Activated CD8-positive, alpha-beta memory T cell treated with anti-CD3 and anti-CD28 coated beads, Interleukin-2, amount 50 U/mL, for 24 hours (primary cell): Measurements from ENCODE around the gene DPH5.
A peak's percentile ranks its signal among the peaks of the same experiment; 100 is the strongest.
"Not testable (repeated sequence)": the region's sequence is repeated elsewhere in the genome, so short reads cannot be mapped to it uniquely, and the experiment has no call there.

ENCODE experiments used
- DNase-seq: peaks from one replicate; pipeline ENCODE4 v3.0.0-alpha.2; 2020; ENCODE audit errors: extremely low read depth

The DPH5 gene, protein sequence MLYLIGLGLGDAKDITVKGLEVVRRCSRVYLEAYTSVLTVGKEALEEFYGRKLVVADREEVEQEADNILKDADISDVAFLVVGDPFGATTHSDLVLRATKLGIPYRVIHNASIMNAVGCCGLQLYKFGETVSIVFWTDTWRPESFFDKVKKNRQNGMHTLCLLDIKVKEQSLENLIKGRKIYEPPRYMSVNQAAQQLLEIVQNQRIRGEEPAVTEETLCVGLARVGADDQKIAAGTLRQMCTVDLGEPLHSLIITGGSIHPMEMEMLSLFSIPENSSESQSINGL

DNA sequence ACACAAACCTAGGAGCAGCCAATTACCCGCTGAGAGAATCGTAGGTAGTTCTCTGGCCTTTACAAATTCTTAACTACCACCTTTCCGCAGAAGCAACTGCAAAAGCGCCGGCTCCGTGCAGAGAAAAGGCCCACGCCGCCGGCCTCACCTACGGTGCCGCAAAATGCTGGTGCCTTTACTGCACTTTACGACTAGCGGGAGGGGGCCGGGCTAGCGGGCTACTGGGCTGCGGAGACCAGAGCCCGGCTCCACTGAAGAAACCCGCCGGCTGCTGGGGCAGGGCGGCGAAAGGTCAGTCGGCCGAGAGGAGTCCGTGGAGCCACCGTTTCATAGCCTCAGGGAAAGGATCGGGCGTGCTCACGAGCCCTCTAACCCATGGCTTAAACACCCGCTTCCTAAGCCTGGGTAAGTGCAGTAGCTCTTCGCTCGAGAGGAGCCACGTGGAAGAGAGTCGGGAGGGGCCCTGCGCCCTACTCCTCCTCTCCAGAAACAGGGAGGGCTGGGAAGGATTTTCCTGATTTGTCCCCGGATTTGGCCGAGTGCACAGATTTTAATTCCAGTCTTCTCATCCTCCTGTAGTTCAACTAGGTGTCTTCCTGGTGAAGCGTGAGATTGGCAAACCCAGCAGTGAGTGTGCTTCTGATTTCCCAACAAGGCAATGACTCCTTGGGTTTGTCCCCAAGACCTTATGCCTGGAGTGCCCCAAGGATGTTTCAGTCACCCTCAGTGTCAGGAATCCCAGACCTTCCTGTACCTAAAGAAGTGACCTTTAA is at the start of gene DPH5:
DPH5 (minus strand) TSS at position 128 of the 773 bp plus-strand sequence. CDS start 341 bp downstream, outside the sequence.
- DNase-seq: peak; percentile 74

DNA sequence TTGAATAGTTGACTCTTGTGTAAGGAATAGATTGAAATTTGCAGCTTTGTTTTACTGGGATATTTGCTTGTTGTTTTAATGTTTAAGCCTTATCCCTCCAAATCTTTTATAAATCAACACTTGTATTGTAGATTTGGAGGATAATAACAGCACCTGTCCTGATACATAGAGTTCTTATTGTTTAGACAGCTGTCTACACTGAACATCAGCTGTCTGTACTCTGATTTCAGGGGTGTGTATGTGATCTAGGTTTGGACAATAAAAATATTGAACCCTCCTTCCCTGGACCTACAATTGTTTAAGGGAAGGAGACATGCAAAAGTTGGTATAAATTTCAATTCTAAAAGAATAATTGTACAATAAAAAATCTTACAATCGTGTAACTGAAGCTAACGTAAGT is 48.3 kb upstream of the DPH5 start:
- no peak for DNase-seq

DNA sequence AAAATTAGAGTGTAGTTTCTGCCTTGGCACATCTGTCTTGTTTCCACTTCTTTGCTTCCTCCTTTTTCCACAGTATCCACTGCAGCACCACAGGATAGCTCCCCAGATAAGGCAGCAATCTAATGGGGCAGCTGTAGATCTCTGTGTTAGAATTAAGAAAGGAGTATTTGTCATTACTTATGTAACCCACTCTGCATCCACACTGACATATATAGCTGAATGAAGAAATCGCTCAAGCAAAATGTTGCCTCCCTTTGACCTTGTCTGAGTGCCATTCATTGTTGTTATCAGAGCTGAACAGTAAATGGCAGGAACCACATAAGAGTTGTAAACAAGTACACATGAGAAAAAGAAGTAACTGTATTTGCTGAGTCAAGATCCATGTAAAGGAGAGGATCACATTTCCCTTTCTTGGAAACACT is 45.9 kb upstream of the DPH5 start:
- DNase-seq: no peak

DNA sequence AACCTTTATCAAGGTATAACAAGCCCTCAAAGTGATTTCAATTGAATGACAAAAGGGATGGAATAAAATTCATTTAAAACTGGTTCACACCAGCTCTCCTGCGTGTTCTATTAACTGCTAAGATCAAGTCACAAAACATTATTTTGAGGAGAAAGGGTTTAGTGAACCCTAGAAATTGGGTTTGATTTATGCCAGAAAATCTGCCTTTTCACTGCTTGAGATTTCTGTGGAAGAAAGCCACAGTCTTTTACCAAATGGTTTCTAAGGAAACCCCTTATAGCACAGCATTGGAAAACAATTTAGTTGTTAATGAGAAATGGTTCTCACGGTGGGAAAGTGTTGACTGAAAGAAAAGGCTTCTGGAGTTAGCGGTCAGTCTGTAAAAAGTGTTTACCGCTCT is 43.6 kb upstream of the DPH5 start:
- DNase-seq: no peak

DNA sequence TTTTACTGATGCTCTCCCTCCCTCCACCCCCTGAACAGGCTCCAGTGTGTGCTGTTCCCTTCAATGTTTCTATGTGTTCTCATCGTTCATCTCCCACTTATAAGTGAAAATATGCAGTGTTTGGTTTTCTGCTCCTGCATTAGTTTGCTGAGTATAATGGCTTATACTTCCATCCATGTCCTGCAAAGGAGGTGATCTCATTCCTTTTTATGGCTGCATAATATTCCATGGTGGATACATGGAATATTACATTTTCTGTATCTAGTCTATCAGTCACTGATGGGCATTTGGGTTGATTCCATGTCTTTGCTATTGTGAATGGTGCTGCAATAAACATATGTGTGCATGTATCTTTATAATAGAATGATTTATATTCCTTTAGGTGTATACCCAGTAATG is 41.4 kb upstream of the DPH5 start:
- DNase-seq: not testable (repeated sequence)

DNA sequence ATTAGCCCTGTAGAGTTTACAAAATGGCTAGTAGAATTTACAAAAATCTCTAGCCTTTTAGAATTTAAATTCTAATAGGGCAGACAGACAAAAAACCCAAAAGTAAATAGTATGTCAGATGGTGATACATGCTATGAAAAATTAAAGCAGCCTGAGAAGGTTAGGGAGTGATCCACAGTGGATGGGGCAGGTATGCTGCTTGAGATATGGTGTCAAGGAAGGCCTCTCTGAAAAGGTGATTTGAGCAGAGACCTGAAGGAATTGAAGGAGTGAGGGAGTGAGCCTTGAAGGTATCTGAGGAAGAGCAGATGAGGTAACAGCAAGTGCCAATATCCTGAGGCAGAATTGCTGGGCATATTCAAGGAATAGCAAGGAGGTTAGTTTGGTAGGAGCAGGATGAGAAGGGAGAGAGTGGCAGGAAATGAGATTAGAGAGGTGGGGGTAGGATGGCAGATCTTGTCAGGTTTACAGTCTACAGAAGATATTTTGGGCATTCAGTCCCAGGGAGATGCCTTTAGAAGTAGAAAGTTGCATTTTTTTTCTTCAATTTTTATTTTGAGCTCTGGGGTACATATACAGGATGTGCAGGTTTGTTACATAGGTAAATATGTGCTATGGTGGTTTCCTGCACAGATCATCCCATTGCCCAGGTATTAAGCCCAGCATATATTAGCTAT is 40.8 kb upstream of the DPH5 start:
- no peak for DNase-seq

GRCh38 chr1:101065575-101065974 is 40.0 kb upstream of the DPH5 start:
- DNase-seq: no peak

DNA sequence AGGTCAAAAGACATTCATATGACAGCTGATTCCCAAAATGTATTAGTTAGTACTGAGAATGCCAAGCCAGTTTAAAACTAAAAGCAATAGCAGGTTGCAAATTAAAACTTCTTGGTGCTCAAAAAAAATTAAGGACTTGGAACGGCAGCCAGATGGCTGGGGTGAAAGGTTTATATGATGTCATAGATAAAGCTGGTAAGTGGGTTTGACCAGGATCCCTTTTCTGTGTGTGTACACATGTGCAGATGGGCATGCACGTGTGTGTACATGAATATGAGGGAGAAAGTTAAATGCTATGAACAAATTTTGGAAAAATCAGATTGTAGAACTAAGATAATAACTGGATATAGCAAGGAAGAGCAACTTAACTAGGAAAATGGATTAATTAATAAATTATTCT is 39.1 kb upstream of the DPH5 start:
- DNase-seq: no peak

- DNase-seq: no peak
Observed at GRCh38 chr1:101060992-101061391, 35.4 kb upstream of the DPH5 start.

DNA sequence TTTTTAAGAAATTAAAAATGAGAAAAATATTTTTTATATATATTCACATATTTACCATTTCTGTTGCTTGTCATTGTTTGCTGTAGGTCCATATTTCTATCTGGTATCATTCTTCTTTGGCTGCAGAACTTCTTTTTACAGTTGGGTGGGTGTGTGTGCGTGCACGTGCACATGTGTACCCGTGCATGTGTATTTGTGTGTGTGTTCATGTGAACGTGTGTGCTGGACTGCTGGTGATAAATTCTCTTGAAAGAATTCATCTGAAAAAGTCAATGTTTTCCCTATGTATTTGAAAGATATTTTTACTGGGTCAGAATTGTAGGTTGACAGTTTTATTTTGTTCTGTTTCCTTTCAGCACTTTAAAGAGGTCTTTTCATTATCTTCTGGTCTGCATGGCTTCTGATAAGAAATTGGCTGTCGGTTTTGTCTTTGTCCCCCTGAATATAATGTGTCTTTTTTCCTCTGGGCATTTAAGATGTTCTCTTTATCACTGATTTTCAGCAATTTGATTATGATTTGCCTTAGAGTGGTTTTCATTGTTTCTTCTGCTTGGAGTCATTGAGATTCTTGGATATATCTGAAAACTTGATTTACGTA is 34.5 kb upstream of the DPH5 start:
- DNase-seq: no peak

DNA sequence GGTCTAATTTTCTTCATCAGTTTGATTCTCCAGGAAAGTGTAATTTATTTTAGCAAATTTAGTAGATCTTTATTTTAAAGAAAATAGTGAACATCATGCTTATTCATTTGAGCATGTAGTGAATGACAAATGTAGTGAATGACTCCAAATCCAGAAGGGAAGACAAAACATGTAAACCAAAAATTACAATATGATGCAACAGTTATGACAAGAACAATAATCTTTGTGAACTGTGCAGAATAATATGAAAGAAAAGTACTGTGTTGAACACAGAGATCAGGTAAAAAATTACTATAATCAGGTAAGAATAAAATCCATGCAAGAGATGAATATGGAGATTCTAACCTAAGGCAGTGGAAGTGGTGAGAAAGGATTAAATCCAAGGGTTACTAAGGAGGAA is 30.0 kb upstream of the DPH5 start:
- no peak for DNase-seq

DNA sequence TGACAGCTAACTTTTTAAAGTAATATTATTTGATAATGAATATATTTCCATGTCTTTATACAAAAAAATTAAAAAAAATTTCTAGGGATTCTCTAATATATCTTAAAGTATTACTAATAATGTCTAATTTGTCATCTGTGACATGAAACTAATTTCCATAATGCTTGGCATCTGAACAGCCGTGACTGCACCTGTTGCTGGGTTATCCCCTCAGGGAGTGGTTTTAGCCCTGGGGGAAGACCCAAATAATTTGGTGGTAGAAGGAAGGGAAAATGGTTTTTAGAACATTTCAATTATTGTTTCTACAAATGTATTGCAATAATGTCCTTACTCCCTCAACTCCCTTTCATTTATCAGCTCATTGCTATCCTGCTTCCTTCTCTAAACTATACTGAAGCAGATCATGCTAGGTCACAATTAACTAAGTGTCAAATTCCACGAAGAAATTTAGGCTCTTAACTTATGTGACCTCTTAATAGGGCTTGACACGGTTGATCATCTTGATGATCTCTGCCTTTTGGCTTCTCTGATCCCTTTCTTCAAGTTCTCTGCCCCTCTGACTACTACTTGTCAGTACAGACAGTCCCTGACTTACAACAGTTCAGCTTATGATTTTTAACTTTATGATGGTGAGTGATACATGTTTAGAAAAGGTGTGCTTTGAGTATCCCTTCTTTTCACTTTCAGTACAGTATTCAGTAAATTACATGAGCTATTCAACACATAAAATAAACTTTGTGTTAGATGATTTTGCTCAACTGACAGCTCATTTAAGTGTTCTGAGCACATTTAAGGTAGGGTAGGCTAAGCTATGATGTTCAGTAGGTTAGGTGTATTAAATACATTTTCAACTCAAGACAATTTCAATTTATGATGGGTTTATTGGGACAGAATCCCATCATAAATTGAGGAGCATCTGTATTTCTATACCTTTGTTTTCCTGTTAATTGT is 26.4 kb upstream of the DPH5 start:
- no peak for DNase-seq

GRCh38 chr1:101050869-101051268 is 25.3 kb upstream of the DPH5 start:
- no peak for DNase-seq

- no peak for DNase-seq
Observed at GRCh38 chr1:101044749-101045148, 19.2 kb upstream of the DPH5 start.

GRCh38 chr1:101044259-101044658 is 18.7 kb upstream of the DPH5 start:
- no peak for DNase-seq

- DNase-seq: no peak
Observed at GRCh38 chr1:101043776-101044175, 18.2 kb upstream of the DPH5 start.

- no peak for DNase-seq
Observed at GRCh38 chr1:101041300-101041699, 15.7 kb upstream of the DPH5 start.

- no peak for DNase-seq
Observed at GRCh38 chr1:101040666-101041065, 15.1 kb upstream of the DPH5 start.

- no peak for DNase-seq
Observed at GRCh38 chr1:101039245-101039644, 13.7 kb upstream of the DPH5 start.

DNA sequence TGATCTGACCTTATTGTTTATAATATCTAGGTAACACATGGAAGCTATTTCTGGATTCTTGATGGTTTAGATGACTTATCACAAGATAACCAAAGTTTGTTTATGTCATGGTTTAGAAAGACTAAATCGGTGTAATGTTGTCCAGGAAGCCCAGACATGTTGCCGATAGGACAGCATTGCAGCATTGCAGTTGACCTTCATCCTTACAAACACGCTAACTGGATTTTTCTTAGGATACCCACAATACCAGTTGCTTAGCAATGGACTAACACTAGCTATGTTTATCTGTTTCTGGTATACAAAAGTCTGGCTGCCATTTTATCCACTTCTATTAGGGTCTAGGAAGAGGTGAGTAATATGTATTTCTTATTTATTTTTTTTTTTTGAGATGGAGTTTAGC is 11.7 kb upstream of the DPH5 start:
- DNase-seq: no peak

DNA sequence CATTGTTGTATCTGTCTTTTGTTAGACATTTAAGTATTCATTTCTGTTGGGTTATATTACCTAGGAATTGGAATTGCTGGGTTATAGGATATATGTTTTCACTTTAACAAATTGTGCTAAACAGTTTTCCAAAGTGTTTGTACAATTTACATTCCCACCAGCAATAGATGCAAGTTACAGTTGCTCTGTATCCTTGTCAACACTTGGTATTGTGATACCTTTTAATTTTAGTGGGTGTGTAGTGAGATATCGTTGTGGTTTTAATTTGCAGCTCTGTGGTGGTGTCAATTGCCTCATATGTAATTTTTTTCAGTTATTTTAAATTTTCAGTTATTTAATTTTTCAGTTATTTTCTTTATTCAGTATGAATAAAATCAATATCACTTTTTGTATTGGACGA is 7.4 kb upstream of the DPH5 start:
- DNase-seq: no peak
